Neural cell (in vitro differentiated cells): ENCODE results near the gene PLD4. TPM values are rescaled to one million over a fixed set of nuclear protein-coding genes. Genes with fewer than 3 reads are reported as not detected.

ENCODE experiments used
- H2AFZ ChIP-seq: fragments of 200-600, 300-800 bp; sonication (generic), shearing (Covaris generic); 2 replicates; pipeline ENCODE4 v1.6.0; 2014; ENCODE audit warnings: low read depth, mild to moderate bottlenecking, antibody characterized with exemption, low read length, moderate library complexity
- H3F3A ChIP-seq: fragments of 200-600 bp; shearing (Covaris generic); 2 replicates; pipeline ENCODE4 v1.6.1; 2016; ENCODE audit warnings: mild to moderate bottlenecking, moderate library complexity, mixed read lengths, antibody characterized with exemption, low read length; ENCODE audit not compliant: insufficient read depth, poor library complexity, severe bottlenecking
- H3K27ac ChIP-seq: fragments of 200-600, 300-800 bp; sonication (generic), shearing (Covaris generic); 2 replicates; pipeline ENCODE4 v1.5.1; 2014; ENCODE audit warnings: mild to moderate bottlenecking, low read length, moderate library complexity
- H3K27me3 ChIP-seq: fragments of 300-800, 200-600 bp; sonication (generic), shearing (Covaris generic); 2 replicates; pipeline ENCODE4 v1.6.0; 2014; ENCODE audit warnings: mild to moderate bottlenecking, low read depth, low read length, moderate library complexity; ENCODE audit not compliant: insufficient read depth
- H3K36me3 ChIP-seq: fragments of 300-800, 200-600 bp; sonication (generic), shearing (Covaris generic); 2 replicates; pipeline ENCODE4 v1.5.1; 2014; ENCODE audit warnings: mild to moderate bottlenecking, antibody characterized with exemption, low read length, moderate library complexity; ENCODE audit not compliant: insufficient read depth
- H3K4me2 ChIP-seq: fragments of 300-800, 200-600 bp; sonication (generic), shearing (Covaris generic); 2 replicates; pipeline ENCODE4 v1.6.0; 2014; ENCODE audit warnings: mild to moderate bottlenecking, low read length
- H3K4me3 ChIP-seq: fragments of 300-800, 200-600 bp; sonication (generic), shearing (Covaris generic); 2 replicates; pipeline ENCODE4 v1.5.1; 2014; ENCODE audit warnings: mild to moderate bottlenecking, low read length, moderate library complexity
- H3K79me2 ChIP-seq: fragments of 200-600 bp; shearing (Covaris generic); replicated peaks from 2 replicates; pipeline ENCODE4 v1.6.0; 2014; ENCODE audit warnings: mild to moderate bottlenecking, low read length, moderate library complexity; ENCODE audit not compliant: insufficient read depth
- H3K9ac ChIP-seq: fragments of 300-800, 200-600 bp; sonication (generic), shearing (Covaris generic); 2 replicates; pipeline ENCODE4 v1.6.1; 2016; ENCODE audit warnings: mild to moderate bottlenecking, low read length, mixed read lengths
- H3K9me2 ChIP-seq: fragments of 200-600 bp; shearing (Covaris generic); 2 replicates; pipeline ENCODE4 v1.6.1; 2016; ENCODE audit warnings: mild to moderate bottlenecking, low read length, mixed read lengths; ENCODE audit not compliant: insufficient read depth
- H3K9me3 ChIP-seq: fragments of 200-600, 300-800 bp; sonication (generic), shearing (Covaris generic); 2 replicates; pipeline ENCODE4 v1.6.1; 2016; ENCODE audit warnings: mild to moderate bottlenecking, mixed run types, low read length, moderate library complexity, mixed read lengths
- H4K20me1 ChIP-seq: fragments of 200-600 bp; shearing (Covaris generic); 2 replicates; pipeline ENCODE4 v1.6.1; 2016; ENCODE audit warnings: mild to moderate bottlenecking, mixed run types; ENCODE audit not compliant: insufficient read depth
- EP300 ChIP-seq: fragments of 450-650 bp; conservative IDR thresholded peaks from 2 replicates; pipeline ENCODE4 v1.6.1; 2014; ENCODE audit warnings: antibody characterized with exemption, mild to moderate bottlenecking, moderate library complexity; ENCODE audit not compliant: poor library complexity, severe bottlenecking
- EZH2 ChIP-seq: fragments of 200-600, 300-800 bp; shearing (Covaris generic), sonication (generic); IDR thresholded peaks from 2 replicates; pipeline ENCODE4 v1.6.1; 2014; ENCODE audit warnings: antibody characterized with exemption, low read length, borderline replicate concordance, mild to moderate bottlenecking; ENCODE audit not compliant: insufficient read depth, poor library complexity, severe bottlenecking
- MXI1 ChIP-seq: fragments of 450-650 bp; conservative IDR thresholded peaks from 2 replicates; pipeline ENCODE4 v1.6.1; 2014; ENCODE audit warnings: antibody characterized with exemption, mild to moderate bottlenecking; ENCODE audit not compliant: poor library complexity, severe bottlenecking
- POLR2AphosphoS5 ChIP-seq: IDR thresholded peaks from 2 replicates; pipeline ENCODE4 v1.6.1; 2012
- RAD21 ChIP-seq: fragments of 450-650 bp; conservative IDR thresholded peaks from 2 replicates; pipeline ENCODE4 v1.6.1; 2014; ENCODE audit warnings: antibody characterized with exemption, mild to moderate bottlenecking, moderate library complexity
- SMC3 ChIP-seq: fragments of 450-650 bp; conservative IDR thresholded peaks from 2 replicates; pipeline ENCODE4 v1.6.1; 2014; ENCODE audit warnings: antibody characterized with exemption, mild to moderate bottlenecking, moderate library complexity; ENCODE audit not compliant: poor library complexity
- TAF1 ChIP-seq: IDR thresholded peaks from 2 replicates; pipeline ENCODE4 v1.6.1; 2012; ENCODE audit warnings: low read depth
- polyA plus RNA-seq: library from polyadenylated mRNA; depleted of rRNA; stranded (reverse); fragments of >200 nt; gene quantifications from 2 replicates; pipeline ENCODE4 v1.2.3, GENCODE V29; 2014
- TF ChIP-seq, protein P1 (sequence below): IDR thresholded peaks from 2 replicates; pipeline ENCODE4 v1.6.1; 2012; ENCODE audit warnings: borderline replicate concordance
- TF ChIP-seq, protein P2 (sequence below): fragments of 450-650 bp; IDR thresholded peaks from 2 replicates; pipeline ENCODE4 v1.5.1; 2014; ENCODE audit warnings: antibody characterized with exemption, mild to moderate bottlenecking, moderate library complexity; ENCODE audit not compliant: poor library complexity, severe bottlenecking

PLD4 gene
- polyA plus RNA-seq, 1 donor from 2014 or later: not detected

DNA sequence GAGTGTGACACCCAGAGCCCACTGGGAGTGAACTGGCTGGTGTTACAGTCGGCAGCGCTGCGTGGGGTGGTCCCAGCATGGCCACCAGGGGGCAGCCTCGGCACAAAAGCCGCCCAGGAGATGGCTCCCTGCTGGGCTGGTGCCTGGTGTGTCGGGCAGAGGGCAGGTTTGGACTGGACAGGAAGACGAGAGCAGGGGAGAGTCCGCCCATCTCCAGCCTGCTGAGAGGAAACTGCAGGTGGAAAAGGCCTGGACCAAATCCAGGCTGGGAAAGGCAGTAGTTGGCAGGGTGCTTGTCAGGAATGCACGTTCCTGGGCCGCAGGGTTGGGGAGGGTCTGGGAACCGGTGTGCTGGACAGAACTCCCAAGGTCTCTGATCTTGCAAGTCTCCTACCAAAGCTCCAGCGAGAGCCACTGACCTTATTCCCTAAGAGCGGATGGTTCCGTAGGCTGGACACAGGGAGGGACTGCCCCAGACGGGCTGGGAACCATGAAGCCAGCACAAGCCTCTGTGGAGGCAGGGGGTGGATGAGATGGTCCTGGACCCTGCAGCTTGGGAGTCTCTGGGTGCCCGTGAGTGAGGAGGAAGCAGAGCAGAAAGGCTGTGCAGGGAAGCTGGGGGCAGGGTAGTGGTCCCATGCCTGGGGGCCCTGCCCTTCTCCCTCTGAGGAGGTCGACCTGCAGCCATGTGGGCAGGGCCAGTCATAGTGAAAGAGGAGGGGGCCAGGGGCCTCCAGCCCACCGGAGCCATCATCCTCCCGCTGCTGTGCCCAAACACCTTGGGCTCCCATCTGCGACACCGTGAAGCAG, 51.7 kb downstream of the PLD4 start:
- H3K9me2 ChIP-seq: no peaks in the 10 kb centered on the region
- no peak overlapping the region for H2AFZ ChIP-seq
- no peak overlapping the region for H3K9ac ChIP-seq
- TF ChIP-seq SMC3 (peak; percentile 58), MXI1 (no peak), TAF1 (no peak), POLR2AphosphoS5 (no peak), RAD21 (peak; percentile 53), EP300 (no peak), EZH2 (no peak)
- TF ChIP-seq, protein P1, sequence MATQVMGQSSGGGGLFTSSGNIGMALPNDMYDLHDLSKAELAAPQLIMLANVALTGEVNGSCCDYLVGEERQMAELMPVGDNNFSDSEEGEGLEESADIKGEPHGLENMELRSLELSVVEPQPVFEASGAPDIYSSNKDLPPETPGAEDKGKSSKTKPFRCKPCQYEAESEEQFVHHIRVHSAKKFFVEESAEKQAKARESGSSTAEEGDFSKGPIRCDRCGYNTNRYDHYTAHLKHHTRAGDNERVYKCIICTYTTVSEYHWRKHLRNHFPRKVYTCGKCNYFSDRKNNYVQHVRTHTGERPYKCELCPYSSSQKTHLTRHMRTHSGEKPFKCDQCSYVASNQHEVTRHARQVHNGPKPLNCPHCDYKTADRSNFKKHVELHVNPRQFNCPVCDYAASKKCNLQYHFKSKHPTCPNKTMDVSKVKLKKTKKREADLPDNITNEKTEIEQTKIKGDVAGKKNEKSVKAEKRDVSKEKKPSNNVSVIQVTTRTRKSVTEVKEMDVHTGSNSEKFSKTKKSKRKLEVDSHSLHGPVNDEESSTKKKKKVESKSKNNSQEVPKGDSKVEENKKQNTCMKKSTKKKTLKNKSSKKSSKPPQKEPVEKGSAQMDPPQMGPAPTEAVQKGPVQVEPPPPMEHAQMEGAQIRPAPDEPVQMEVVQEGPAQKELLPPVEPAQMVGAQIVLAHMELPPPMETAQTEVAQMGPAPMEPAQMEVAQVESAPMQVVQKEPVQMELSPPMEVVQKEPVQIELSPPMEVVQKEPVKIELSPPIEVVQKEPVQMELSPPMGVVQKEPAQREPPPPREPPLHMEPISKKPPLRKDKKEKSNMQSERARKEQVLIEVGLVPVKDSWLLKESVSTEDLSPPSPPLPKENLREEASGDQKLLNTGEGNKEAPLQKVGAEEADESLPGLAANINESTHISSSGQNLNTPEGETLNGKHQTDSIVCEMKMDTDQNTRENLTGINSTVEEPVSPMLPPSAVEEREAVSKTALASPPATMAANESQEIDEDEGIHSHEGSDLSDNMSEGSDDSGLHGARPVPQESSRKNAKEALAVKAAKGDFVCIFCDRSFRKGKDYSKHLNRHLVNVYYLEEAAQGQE: no peak
- TF ChIP-seq, protein P2, sequence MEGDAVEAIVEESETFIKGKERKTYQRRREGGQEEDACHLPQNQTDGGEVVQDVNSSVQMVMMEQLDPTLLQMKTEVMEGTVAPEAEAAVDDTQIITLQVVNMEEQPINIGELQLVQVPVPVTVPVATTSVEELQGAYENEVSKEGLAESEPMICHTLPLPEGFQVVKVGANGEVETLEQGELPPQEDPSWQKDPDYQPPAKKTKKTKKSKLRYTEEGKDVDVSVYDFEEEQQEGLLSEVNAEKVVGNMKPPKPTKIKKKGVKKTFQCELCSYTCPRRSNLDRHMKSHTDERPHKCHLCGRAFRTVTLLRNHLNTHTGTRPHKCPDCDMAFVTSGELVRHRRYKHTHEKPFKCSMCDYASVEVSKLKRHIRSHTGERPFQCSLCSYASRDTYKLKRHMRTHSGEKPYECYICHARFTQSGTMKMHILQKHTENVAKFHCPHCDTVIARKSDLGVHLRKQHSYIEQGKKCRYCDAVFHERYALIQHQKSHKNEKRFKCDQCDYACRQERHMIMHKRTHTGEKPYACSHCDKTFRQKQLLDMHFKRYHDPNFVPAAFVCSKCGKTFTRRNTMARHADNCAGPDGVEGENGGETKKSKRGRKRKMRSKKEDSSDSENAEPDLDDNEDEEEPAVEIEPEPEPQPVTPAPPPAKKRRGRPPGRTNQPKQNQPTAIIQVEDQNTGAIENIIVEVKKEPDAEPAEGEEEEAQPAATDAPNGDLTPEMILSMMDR: peak; percentile 65
- no peak overlapping the region for H3K4me2 ChIP-seq
- H3K27me3 ChIP-seq: peaks cover 27% of the 10 kb centered on the region
- H4K20me1 ChIP-seq: no peaks in the 10 kb centered on the region
- H3K79me2 ChIP-seq: no peaks in the 10 kb centered on the region
- no peaks in the 10 kb centered on the region for H3K9me3 ChIP-seq
- no peak overlapping the region for H3K27ac ChIP-seq
- H3F3A ChIP-seq: no peaks in the 10 kb centered on the region
- H3K4me3 ChIP-seq: no peak overlapping the region
- H3K36me3 ChIP-seq: no peaks in the 10 kb centered on the region

DNA sequence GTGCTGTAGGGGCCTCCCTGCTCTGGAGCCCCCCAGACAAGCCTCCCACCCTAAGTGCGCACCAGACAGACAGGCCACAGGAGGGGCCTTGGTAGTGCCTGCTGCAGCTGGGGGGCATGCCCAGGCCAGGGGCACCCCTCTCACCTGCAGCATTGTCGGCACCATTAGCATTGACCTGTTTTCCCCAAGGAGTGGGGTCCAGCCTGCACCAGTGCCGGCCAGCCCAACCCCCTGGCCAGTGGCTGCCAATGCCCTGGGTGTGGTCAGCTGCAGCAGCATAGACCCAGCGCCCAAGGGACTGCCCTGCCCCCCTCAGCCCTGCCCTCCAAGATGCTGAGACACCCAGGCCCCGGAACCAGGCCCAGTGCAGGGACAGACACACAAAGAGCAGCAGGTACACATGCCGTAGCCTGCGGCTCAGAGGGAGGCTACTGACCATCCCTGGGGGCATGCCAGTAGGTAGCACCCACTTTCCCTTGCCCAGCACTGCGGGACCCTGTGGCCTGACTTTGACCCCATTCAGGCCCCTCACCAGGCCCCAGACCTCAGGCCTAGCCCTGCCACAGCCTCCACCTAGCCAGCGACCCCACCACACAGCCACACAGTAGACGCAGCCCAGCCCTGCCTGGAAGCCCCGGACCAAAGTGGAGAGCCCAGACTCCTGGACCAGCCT, 52.5 kb downstream of the PLD4 start:
- TF ChIP-seq, protein P2: no peak
- TF ChIP-seq SMC3: no peak
- TF ChIP-seq EP300: no peak
- TF ChIP-seq RAD21: no peak
- TF ChIP-seq EZH2: no peak
- no peak for TF ChIP-seq TAF1
- TF ChIP-seq, protein P1: no peak
- TF ChIP-seq POLR2AphosphoS5: no peak
- TF ChIP-seq MXI1: no peak
- Histone ChIP-seq H3K9ac (peak overlapping the region; percentile 56), H3K9me3 (no peaks in the 10 kb centered on the region), H3K27me3 (peaks cover 27% of the 10 kb centered on the region), H3K79me2 (no peaks in the 10 kb centered on the region), H3K4me2 (peak overlapping the region; percentile 58), H3K4me3 (peak overlapping the region; percentile 70), H2AFZ (no peak overlapping the region), H4K20me1 (no peaks in the 10 kb centered on the region), H3F3A (no peaks in the 10 kb centered on the region), H3K36me3 (no peaks in the 10 kb centered on the region), H3K27ac (no peak overlapping the region), H3K9me2 (no peaks in the 10 kb centered on the region)
